OCI-LY7 (cell line): Measurements from ENCODE around the gene MATK. TPM values are rescaled to one million over a fixed set of nuclear protein-coding genes. Genes with fewer than 3 reads are reported as not detected.

Experiments used
- BruUV-seq: library from RNA; stranded (reverse); fragments of 400-500 nt; replicated peaks from 2 replicates; lab custom pipeline; 2021; lab: Mats Ljungman, UMichigan
- CTCF ChIA-PET: fragments of 300-600 bp; sonication (Branson Sonifier 250); formaldehyde crosslinking; loops from one replicate; lab custom pipeline; 2022; ENCODE audit warnings: antibody characterized with exemption; ENCODE audit not compliant: unreplicated experiment; lab: Charles Lee
- POLR2A ChIA-PET: fragments of 300-600 bp; sonication (Branson Sonifier 250); formaldehyde crosslinking; loops from one replicate; lab custom pipeline; 2022; ENCODE audit warnings: antibody characterized with exemption; lab: Charles Lee
- DNase-seq: peaks from one replicate; pipeline ENCODE4 v3.0.0-alpha.2; 2015; ENCODE audit warnings: low spot score
- H2AFZ ChIP-seq: fragments of 200-600 bp; sonication (generic), shearing (Covaris generic); 2 replicates; pipeline ENCODE4 v1.6.1; 2014; ENCODE audit warnings: mild to moderate bottlenecking, antibody characterized with exemption, low read length, moderate library complexity
- H3K27ac ChIP-seq: fragments of 200-600 bp; sonication (generic); 2 replicates; pipeline ENCODE4 v1.5.1; 2014; ENCODE audit warnings: mixed run types, low read depth, mild to moderate bottlenecking, moderate library complexity, low read length, inconsistent platforms; ENCODE audit not compliant: poor library complexity, severe bottlenecking
- H3K36me3 ChIP-seq: fragments of 200-600 bp; sonication (generic); 2 replicates; pipeline ENCODE4 v1.6.1; 2014; ENCODE audit warnings: mild to moderate bottlenecking, antibody characterized with exemption, low read length, moderate library complexity, mixed read lengths; ENCODE audit not compliant: insufficient read depth
- H3K4me1 ChIP-seq: fragments of 200-600 bp; sonication (generic); 2 replicates; pipeline ENCODE4 v1.5.1; 2014; ENCODE audit warnings: mild to moderate bottlenecking, low read length; ENCODE audit not compliant: insufficient read depth, poor library complexity, severe bottlenecking
- H3K4me2 ChIP-seq: fragments of 200-600 bp; sonication (generic); 2 replicates; pipeline ENCODE4 v1.6.1; 2014; ENCODE audit warnings: mild to moderate bottlenecking, low read length
- H3K4me3 ChIP-seq: fragments of 200-600 bp; sonication (generic); 2 replicates; pipeline ENCODE4 v1.5.1; 2014; ENCODE audit warnings: mild to moderate bottlenecking, low read depth, low read length; ENCODE audit not compliant: poor library complexity, severe bottlenecking
- H3K79me2 ChIP-seq: fragments of 200-600 bp; sonication (generic); 2 replicates; pipeline ENCODE4 v1.6.1; 2016; ENCODE audit warnings: low read depth, mild to moderate bottlenecking, low read length, moderate library complexity, mixed read lengths; ENCODE audit not compliant: insufficient read depth
- H3K9me2 ChIP-seq: fragments of 200-600 bp; sonication (generic); 2 replicates; pipeline ENCODE4 v1.6.1; 2016; ENCODE audit warnings: mild to moderate bottlenecking, low read length, mixed read lengths; ENCODE audit not compliant: insufficient read depth
- H3K9me3 ChIP-seq: fragments of 200-600 bp; sonication (generic); 2 replicates; pipeline ENCODE4 v1.6.1; 2014; ENCODE audit warnings: mild to moderate bottlenecking, mixed run types, low read length, mixed read lengths
- H4K20me1 ChIP-seq: fragments of 200-600 bp; sonication (generic); 2 replicates; pipeline ENCODE4 v1.6.1; 2014; ENCODE audit warnings: mild to moderate bottlenecking, antibody characterized with exemption, low read length, moderate library complexity, mixed read lengths; ENCODE audit not compliant: insufficient read depth
- EZH2phosphoT487 ChIP-seq: fragments of 200-600 bp; sonication (generic); IDR thresholded peaks from 2 replicates; pipeline ENCODE4 v1.6.1; 2018; ENCODE audit warnings: low read depth, borderline replicate concordance, mild to moderate bottlenecking, mixed run types, antibody characterized with exemption, low read length, moderate library complexity, mixed read lengths
- intact Hi-C: fragments of 100-400 bp; cut with micrococcal nuclease; formaldehyde crosslinking; loops from one replicate; pipeline ENCODE4 v1.10.0; 2022; ENCODE audit not compliant: unreplicated experiment
- total RNA-seq, 2 experiments: library from RNA; depleted of rRNA in 1 of 2; stranded (reverse); fragments of >200 nt in 1 of 2; shearing (Covaris generic) in 1 of 2; gene quantifications; 2 replicates each; pipeline ENCODE4 v1.2.3, GENCODE V29; 2014 to 2022
- TF ChIP-seq, protein P1 (sequence below): fragments of 200-600 bp; sonication (generic); conservative IDR thresholded peaks from 2 replicates; pipeline ENCODE4 v1.5.1; 2014; ENCODE audit warnings: mild to moderate bottlenecking, antibody characterized with exemption, low read length, moderate library complexity, mixed read lengths

The MATK gene
- total RNA-seq, 2 experiments from 2014 or later: not detected

DNA sequence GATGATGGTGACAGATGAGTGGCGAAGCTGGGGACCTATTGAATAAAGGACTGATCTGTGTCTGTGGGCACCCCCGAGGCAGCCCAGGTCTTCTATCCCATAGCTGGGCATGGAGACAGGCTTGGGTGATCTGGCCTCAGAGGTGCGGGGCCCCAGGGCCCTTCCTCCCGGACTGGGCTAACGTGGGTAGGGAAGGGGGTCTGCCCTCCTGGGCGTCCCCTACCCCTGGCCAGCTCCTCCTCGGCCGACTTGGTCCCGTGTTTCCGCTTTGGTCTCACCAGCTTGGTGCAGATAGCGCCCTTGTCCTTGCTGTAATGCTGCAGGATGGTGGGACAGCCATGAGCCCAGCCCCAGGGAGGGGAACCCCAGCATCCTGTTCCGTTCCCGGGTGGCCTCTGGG is 3.3 kb downstream of the MATK start:
- ChIA-PET POLR2A (no interaction called here), CTCF (no interaction called here)
- no peak overlapping the region for H3K4me3 ChIP-seq
- H3K79me2 ChIP-seq: no peaks in the 10 kb centered on the region
- H3K4me2 ChIP-seq: no peak overlapping the region
- no peaks in the 10 kb centered on the region for H3K9me2 ChIP-seq
- H3K9me3 ChIP-seq: peaks cover 8% of the 10 kb centered on the region; the same call in 1 of the 2 replicates
- H3K4me1 ChIP-seq: no peaks in the 10 kb centered on the region
- no peaks in the 10 kb centered on the region for H3K36me3 ChIP-seq
- BruUV-seq: no TSS peak
- no peak for TF ChIP-seq EZH2phosphoT487
- TF ChIP-seq, protein P1, sequence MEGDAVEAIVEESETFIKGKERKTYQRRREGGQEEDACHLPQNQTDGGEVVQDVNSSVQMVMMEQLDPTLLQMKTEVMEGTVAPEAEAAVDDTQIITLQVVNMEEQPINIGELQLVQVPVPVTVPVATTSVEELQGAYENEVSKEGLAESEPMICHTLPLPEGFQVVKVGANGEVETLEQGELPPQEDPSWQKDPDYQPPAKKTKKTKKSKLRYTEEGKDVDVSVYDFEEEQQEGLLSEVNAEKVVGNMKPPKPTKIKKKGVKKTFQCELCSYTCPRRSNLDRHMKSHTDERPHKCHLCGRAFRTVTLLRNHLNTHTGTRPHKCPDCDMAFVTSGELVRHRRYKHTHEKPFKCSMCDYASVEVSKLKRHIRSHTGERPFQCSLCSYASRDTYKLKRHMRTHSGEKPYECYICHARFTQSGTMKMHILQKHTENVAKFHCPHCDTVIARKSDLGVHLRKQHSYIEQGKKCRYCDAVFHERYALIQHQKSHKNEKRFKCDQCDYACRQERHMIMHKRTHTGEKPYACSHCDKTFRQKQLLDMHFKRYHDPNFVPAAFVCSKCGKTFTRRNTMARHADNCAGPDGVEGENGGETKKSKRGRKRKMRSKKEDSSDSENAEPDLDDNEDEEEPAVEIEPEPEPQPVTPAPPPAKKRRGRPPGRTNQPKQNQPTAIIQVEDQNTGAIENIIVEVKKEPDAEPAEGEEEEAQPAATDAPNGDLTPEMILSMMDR: no peak
- DNase-seq: no peak
- no peak overlapping the region for H3K27ac ChIP-seq
- no peaks in the 10 kb centered on the region for H4K20me1 ChIP-seq
- H2AFZ ChIP-seq: no peak overlapping the region
- intact Hi-C loops: loop anchor here (1.0 kb wide), 1 partner anchor 39 kb away; no protein-coding TSS in a partner anchor

DNA sequence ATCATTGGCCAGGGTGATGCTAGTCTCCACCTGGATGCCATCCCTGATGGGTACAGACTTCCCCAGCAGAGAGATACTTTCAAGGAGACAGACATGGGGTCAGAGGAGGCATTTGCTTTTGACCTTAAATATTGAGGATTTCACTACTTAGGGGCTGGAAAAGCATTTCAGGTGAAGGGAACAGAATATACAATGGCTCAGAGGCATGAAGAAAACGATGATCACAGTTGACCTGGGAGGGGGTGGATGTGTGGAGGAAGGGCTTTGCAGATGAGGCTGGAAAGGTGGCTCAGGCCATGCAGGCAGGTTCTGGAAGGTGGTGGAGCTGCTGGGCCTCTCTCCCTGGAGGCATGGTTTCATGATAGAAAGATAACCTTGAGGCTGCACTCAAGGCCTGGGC is 3.9 kb downstream of the MATK start:
- H3K4me1 ChIP-seq: no peaks in the 10 kb centered on the region
- intact Hi-C loops: no loop called here
- H3K9me2 ChIP-seq: no peaks in the 10 kb centered on the region
- no peaks in the 10 kb centered on the region for H3K79me2 ChIP-seq
- H3K4me2 ChIP-seq: no peak overlapping the region
- no peaks in the 10 kb centered on the region for H3K36me3 ChIP-seq
- DNase-seq: no peak
- BruUV-seq: no TSS peak
- CTCF ChIA-PET: no interaction called here
- H4K20me1 ChIP-seq: no peaks in the 10 kb centered on the region
- H3K9me3 ChIP-seq: peaks cover 8% of the 10 kb centered on the region; the same call in 1 of the 2 replicates
- TF ChIP-seq, protein P1: no peak
- TF ChIP-seq EZH2phosphoT487: no peak
- POLR2A ChIA-PET: interaction anchor here (0.5 kb wide), 1 partner anchor 636 kb away, joined by 3 read pairs; no protein-coding TSS in a partner anchor
- H3K4me3 ChIP-seq: no peak overlapping the region
- no peak overlapping the region for H3K27ac ChIP-seq
- H2AFZ ChIP-seq: no peak overlapping the region

DNA sequence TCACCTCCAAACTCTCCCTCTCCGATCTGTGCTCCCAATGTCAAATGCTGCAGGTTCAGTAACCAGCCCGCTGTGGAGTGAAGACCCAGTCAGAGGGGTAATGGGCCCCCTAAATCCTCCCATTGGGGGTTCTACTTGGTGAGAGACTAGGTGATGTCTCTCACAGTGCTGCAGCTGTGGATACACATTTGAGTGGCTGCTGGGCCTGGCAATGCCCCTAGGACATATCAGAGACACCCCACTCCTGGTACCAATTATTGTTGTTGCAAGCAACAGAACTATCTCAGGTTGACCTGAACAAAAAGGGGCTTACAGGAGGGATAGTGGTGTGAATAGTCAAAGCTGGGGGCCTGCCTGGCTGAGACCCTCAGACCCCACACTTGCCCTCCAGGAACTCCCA is 4.6 kb downstream of the MATK start:
- Histone ChIP-seq H3K4me2 (no peak overlapping the region), H3K36me3 (no peaks in the 10 kb centered on the region), H3K9me2 (no peaks in the 10 kb centered on the region), H3K9me3 (peaks cover 8% of the 10 kb centered on the region; the same call in 1 of the 2 replicates), H3K4me1 (no peaks in the 10 kb centered on the region), H3K79me2 (no peaks in the 10 kb centered on the region), H3K27ac (no peak overlapping the region), H4K20me1 (no peaks in the 10 kb centered on the region), H2AFZ (no peak overlapping the region), H3K4me3 (no peak overlapping the region)
- intact Hi-C loops: no loop called here
- CTCF ChIA-PET: no interaction called here
- POLR2A ChIA-PET: no interaction called here
- no peak for TF ChIP-seq EZH2phosphoT487
- TF ChIP-seq, protein P1: no peak
- DNase-seq: no peak
- BruUV-seq: no TSS peak
